Nephron (organoid): ENCODE measurements around the gene C11orf54.
"Not testable (repeated sequence)": the region's sequence is repeated elsewhere in the genome, so short reads cannot be mapped to it uniquely, and the experiment has no call there.

Experiments used
- H3K27ac Mint-ChIP-seq, 3 experiments: 2 replicates each; pipeline ENCODE4 v1.8.0; 2020; ENCODE audit warnings: mixed read lengths in 3 of 3, mild to moderate bottlenecking in 2 of 3, moderate library complexity in 1 of 3
- H3K27me3 Mint-ChIP-seq: 2 replicates; pipeline ENCODE4 v1.8.0; 2021; ENCODE audit warnings: low read depth, mild to moderate bottlenecking, moderate library complexity, mixed read lengths
- H3K36me3 Mint-ChIP-seq: 2 replicates; pipeline ENCODE4 v1.8.0; 2020; ENCODE audit warnings: low read depth, mixed read lengths
- H3K4me1 Mint-ChIP-seq: 2 replicates; pipeline ENCODE4 v1.8.0; 2020; ENCODE audit warnings: mixed read lengths
- H3K4me3 Mint-ChIP-seq, 3 experiments: 2 replicates each; pipeline ENCODE4 v1.8.0; 2020; ENCODE audit warnings: mild to moderate bottlenecking in 3 of 3, mixed read lengths in 3 of 3, moderate library complexity in 2 of 3
- H3K9me3 Mint-ChIP-seq: 2 replicates; pipeline ENCODE4 v1.8.0; 2020; ENCODE audit warnings: mixed read lengths
- CTCF ChIP-seq, 3 experiments: fragments of 200-600 bp; sonication (generic); IDR thresholded peaks; one replicate each; pipeline ENCODE4 v1.5.0; 2021; ENCODE audit warnings: antibody characterized with exemption in 3 of 3; ENCODE audit not compliant: unreplicated experiment in 3 of 3

C11orf54 gene

GRCh38 chr11:93741882-93742226 is 382 bp downstream of the C11orf54 start:
- TF ChIP-seq CTCF (IDR thresholded peaks at IDR 0.05; ENCODE audit: unreplicated experiment in 3 of 3) = no peak
- Mint-ChIP-seq H3K27ac (peak overlapping the region; percentile 98 to 99 (median 99)), H3K9me3 (no peaks in the 10 kb centered on the region), H3K36me3 (peaks cover 36% of the 10 kb centered on the region), H3K4me1 (peaks cover 59% of the 10 kb centered on the region), H3K4me3 (peak overlapping the region; percentile 98 to 99 (median 99)), H3K27me3 (no peaks in the 10 kb centered on the region)

- Mint-ChIP-seq H3K4me1 (peaks cover 44% of the 10 kb centered on the region), H3K27ac (peak overlapping the region; percentile 90 to 99 (median 98)), H3K36me3 (peaks cover 22% of the 10 kb centered on the region), H3K4me3 (peak overlapping the region; percentile 84 to 99 (median 99)), H3K27me3 (no peaks in the 10 kb centered on the region), H3K9me3 (no peaks in the 10 kb centered on the region)
- no peak for TF ChIP-seq CTCF (IDR thresholded peaks at IDR 0.05; ENCODE audit: unreplicated experiment in 3 of 3)
Observed at GRCh38 chr11:93743291-93743690, 1.8 kb downstream of the C11orf54 start.

GRCh38 chr11:93744669-93745004 is 3.2 kb downstream of the C11orf54 start:
- Mint-ChIP-seq H3K27me3 (no peaks in the 10 kb centered on the region), H3K4me1 (peaks cover 31% of the 10 kb centered on the region), H3K9me3 (no peaks in the 10 kb centered on the region), H3K4me3 (peak overlapping the region; percentile 46 to 60 (median 49)), H3K36me3 (peaks cover 8% of the 10 kb centered on the region), H3K27ac (peak overlapping the region; percentile 77 to 99 (median 86))
- no peak for TF ChIP-seq CTCF (IDR thresholded peaks at IDR 0.05; ENCODE audit: unreplicated experiment in 3 of 3)

GRCh38 chr11:93745005-93745755 is 3.7 kb downstream of the C11orf54 start:
- not testable (repeated sequence) for H3K36me3 Mint-ChIP-seq, H3K27me3 Mint-ChIP-seq, H3K9me3 Mint-ChIP-seq
- H3K4me3 Mint-ChIP-seq = peak overlapping the region; percentile 46 to 60 (median 49)
- H3K4me1 Mint-ChIP-seq = peaks cover 28% of the 10 kb centered on the region
- H3K27ac Mint-ChIP-seq = peak overlapping the region; percentile 77 to 99 (median 86)

GRCh38 chr11:93746101-93746500 is 4.6 kb downstream of the C11orf54 start:
- Mint-ChIP-seq H3K9me3 (no peaks in the 10 kb centered on the region), H3K27me3 (no peaks in the 10 kb centered on the region), H3K27ac (peak overlapping the region; percentile 73 to 99 (median 77)), H3K4me1 (peaks cover 22% of the 10 kb centered on the region), H3K4me3 (peak overlapping the region; percentile 37 to 41 (median 38)), H3K36me3 (peaks cover 10% of the 10 kb centered on the region)
- no peak for TF ChIP-seq CTCF (IDR thresholded peaks at IDR 0.05; ENCODE audit: unreplicated experiment in 3 of 3)

GRCh38 chr11:93747122-93747521 is 5.7 kb downstream of the C11orf54 start:
- peaks cover 22% of the 10 kb centered on the region for H3K4me1 Mint-ChIP-seq
- H3K27ac Mint-ChIP-seq = peak overlapping the region; percentile 42 to 89 (median 76)
- H3K9me3 Mint-ChIP-seq = no peaks in the 10 kb centered on the region
- H3K27me3 Mint-ChIP-seq = no peaks in the 10 kb centered on the region
- TF ChIP-seq CTCF (IDR thresholded peaks at IDR 0.05; ENCODE audit: unreplicated experiment in 3 of 3) = no peak
- peaks cover 11% of the 10 kb centered on the region for H3K36me3 Mint-ChIP-seq
- H3K4me3 Mint-ChIP-seq = peak overlapping the region; percentile 47 to 67 (median 62)
